ENCODE data around the gene COX17. TPM values are rescaled to one million over a fixed set of nuclear protein-coding genes. Genes with fewer than 3 reads are reported as not detected.

COX17 gene
- total and polyA plus RNA-seq, 2 of the 13 experiments (the other 11 are each of a cell fraction or from before 2014, with no cell fraction given) = 41.4 to 51.0 TPM

DNA sequence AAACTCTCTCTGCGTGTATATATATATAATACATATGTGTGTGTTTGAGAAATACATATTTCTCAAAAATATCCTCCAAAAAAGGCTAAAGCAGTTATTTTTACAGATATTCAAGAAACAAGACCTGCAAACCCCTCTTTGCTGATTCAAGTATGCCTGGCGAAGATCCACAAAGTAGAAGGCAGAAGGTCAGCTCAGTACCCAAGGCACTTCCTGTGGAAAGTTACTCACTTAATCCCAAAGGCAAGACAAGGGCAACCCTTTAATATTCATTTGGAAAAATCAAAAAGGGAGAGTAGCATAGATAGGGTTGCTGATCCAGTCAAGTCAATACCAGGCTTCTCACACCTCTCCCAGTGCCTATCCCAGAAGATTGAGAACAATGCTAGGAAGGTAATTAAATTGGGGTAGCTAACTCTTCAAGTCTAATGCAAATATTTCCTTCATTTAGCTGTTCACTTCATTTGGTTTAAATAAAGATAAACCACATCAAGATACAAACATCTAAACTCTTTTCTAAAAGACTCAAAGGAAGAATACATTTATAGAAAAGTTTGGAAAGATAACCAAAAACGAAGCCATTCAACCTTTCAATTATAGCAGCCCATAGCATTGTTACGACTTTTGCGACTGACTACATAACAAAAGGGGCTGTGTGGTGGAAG, 7.2 kb downstream of the COX17 start:
- Histone ChIP-seq H2AFZ (ENCODE audit: low read length) (no peak overlapping the region), H3K4me3 (replicated peaks in 1 of 3; ENCODE audit: insufficient read depth in 1 of 3, low read depth in 2 of 3, low read length in 3 of 3) (no peak overlapping the region), H3K27ac (ENCODE audit: extremely low read length, insufficient read depth, low read length) (no peak overlapping the region), H3K9ac (ENCODE audit: insufficient read depth, low read depth, low read length) (no peak overlapping the region), H4K20me1 (ENCODE audit: insufficient read depth, low read length) (no peaks in the 10 kb centered on the region), H3K4me2 (ENCODE audit: low read depth, low read length) (no peak overlapping the region), H3K4me1 (ENCODE audit: insufficient read depth, low read length) (no peaks in the 10 kb centered on the region), H3K36me3 (replicated peaks in 1 of 2; ENCODE audit: control insufficient read depth in 1 of 2, insufficient read depth in 2 of 2, low read length in 2 of 2) (peaks cover 4 to 26% of the 10 kb centered on the region in 2 experiments; a peak in 4 of 5 replicates), H3K9me3 (ENCODE audit: low read length) (no peaks in the 10 kb centered on the region), H3K27me3 (ENCODE audit: control insufficient read depth in 1 of 2, insufficient read depth in 2 of 2, low read length in 2 of 2) (no peaks in the 10 kb centered on the region), H3K79me2 (ENCODE audit: insufficient read depth, low read length) (no peaks in the 10 kb centered on the region)
- no TSS peak for BruUV-seq (replicated peaks)
- DNase-seq (ENCODE audit: low spot score) (no peak), FAIRE-seq (no peak), ATAC-seq (no peak)
- intact Hi-C loops (cut with micrococcal nuclease; ENCODE audit: unreplicated experiment) = no loop called here
- POLR2A ChIA-PET = no interaction called here
- TF ChIP-seq ZFY (CRISPR knock-in tag; IDR thresholded peaks at IDR 0.05) = no peak
- CTCF ChIA-PET (ENCODE audit: low intra/inter-chr PET ratio, low total read pairs) = no interaction called here
- WGBS (ENCODE audit: low lambda C conversion rate) = 97% methylated on average over 5 of the region's 5 CpGs
- in situ Hi-C loops (cut with HindIII; ENCODE audit: extremely low pct_ligation_motif_present, low pct_unique_long_range_greater_than_20kb) = no loop called here

DNA sequence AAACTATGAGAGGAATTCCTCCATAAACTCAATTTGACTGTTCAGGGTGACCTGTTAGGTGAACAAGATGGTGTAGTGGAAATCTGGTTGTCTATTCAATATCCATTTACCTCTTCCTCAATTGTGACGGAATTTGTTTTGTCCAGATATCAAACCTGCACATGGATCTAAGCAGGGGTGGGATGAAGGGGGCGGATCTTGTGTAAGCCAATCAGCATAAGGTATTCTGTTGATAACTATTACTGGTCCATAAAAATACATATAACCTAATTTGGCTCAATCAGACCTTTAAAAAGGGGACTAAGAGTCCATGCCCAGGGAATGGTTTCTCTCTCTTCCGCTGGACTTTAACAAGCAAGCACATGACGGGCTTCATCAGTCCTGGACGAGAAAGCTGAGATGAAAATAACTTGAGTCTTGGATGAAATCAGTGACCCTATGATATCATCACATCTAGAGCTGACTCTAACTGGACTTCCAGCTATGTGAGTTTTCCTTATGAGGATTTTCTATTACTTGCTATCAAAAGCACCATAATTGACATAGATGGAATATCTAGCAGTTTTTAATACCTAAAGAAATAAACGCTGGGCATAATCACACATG, 11.1 kb downstream of the COX17 start:
- no peak overlapping the region for H2AFZ ChIP-seq (ENCODE audit: low read length)
- CTCF ChIA-PET (ENCODE audit: low intra/inter-chr PET ratio, low total read pairs) = no interaction called here
- no peaks in the 10 kb centered on the region for H3K27me3 ChIP-seq (ENCODE audit: control insufficient read depth in 1 of 2, insufficient read depth in 2 of 2, low read length in 2 of 2)
- ATAC-seq (no peak), DNase-seq (ENCODE audit: low spot score) (no peak), FAIRE-seq (no peak)
- WGBS (ENCODE audit: low lambda C conversion rate) = 96% methylated on average over 6 of the region's 6 CpGs
- H3K4me3 ChIP-seq (replicated peaks in 1 of 3; ENCODE audit: insufficient read depth in 1 of 3, low read depth in 2 of 3, low read length in 3 of 3) = no peak overlapping the region
- no peaks in the 10 kb centered on the region for H3K9me3 ChIP-seq (ENCODE audit: low read length)
- H3K4me2 ChIP-seq (ENCODE audit: low read depth, low read length) = no peak overlapping the region
- in situ Hi-C loops (cut with HindIII; ENCODE audit: extremely low pct_ligation_motif_present, low pct_unique_long_range_greater_than_20kb) (no loop called here), intact Hi-C loops (cut with micrococcal nuclease; ENCODE audit: unreplicated experiment) (no loop called here)
- H4K20me1 ChIP-seq (ENCODE audit: insufficient read depth, low read length) = no peaks in the 10 kb centered on the region
- H3K36me3 ChIP-seq (replicated peaks in 1 of 2; ENCODE audit: control insufficient read depth in 1 of 2, insufficient read depth in 2 of 2, low read length in 2 of 2) = no peaks in the 10 kb centered on the region
- no peak overlapping the region for H3K9ac ChIP-seq (ENCODE audit: insufficient read depth, low read depth, low read length)
- POLR2A ChIA-PET = no interaction called here
- TF ChIP-seq, protein P1, sequence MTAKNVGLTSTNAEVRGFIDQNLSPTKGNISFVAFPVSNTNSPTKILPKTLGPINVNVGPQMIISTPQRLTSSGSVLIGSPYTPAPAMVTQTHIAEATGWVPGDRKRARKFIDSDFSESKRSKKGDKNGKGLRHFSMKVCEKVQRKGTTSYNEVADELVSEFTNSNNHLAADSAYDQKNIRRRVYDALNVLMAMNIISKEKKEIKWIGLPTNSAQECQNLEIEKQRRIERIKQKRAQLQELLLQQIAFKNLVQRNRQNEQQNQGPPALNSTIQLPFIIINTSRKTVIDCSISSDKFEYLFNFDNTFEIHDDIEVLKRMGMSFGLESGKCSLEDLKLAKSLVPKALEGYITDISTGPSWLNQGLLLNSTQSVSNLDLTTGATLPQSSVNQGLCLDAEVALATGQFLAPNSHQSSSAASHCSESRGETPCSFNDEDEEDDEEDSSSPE (CRISPR knock-in tag; IDR thresholded peaks at IDR 0.05) = no peak
- no peak for TF ChIP-seq MZF1 (CRISPR knock-in tag; IDR thresholded peaks at IDR 0.05; ENCODE audit: borderline replicate concordance)
- no peak for TF ChIP-seq SP1 (IDR thresholded peaks at IDR 0.05)
- TF ChIP-seq SP1 (CRISPR knock-in tag; IDR thresholded peaks at IDR 0.05) = no peak
- no peak for TF ChIP-seq ZNF788 (CRISPR knock-in tag; IDR thresholded peaks at IDR 0.05; ENCODE audit: borderline replicate concordance)
- BruUV-seq (replicated peaks) = no TSS peak
- H3K27ac ChIP-seq (ENCODE audit: extremely low read length, insufficient read depth, low read length) = no peak overlapping the region
- no peaks in the 10 kb centered on the region for H3K4me1 ChIP-seq (ENCODE audit: insufficient read depth, low read length)
- H3K79me2 ChIP-seq (ENCODE audit: insufficient read depth, low read length) = no peaks in the 10 kb centered on the region
